Epithelial cell of esophagus (primary cell): ENCODE measurements around the gene DENND5A.

ENCODE experiments used
- DNase-seq: peaks from one replicate; pipeline ENCODE4 v3.0.0; 2010; ENCODE audit warnings: low read depth
- H3K4me3 ChIP-seq: 2 replicates; pipeline ENCODE4 v1.5.1; 2011; ENCODE audit warnings: mild to moderate bottlenecking, low read length, control low read depth
- TF ChIP-seq, protein P1 (sequence below): IDR thresholded peaks from 2 replicates; pipeline ENCODE4 v1.5.1; 2011; ENCODE audit warnings: low read depth, mild to moderate bottlenecking, low read length, control low read depth, inconsistent platforms; ENCODE audit not compliant: insufficient read depth; ENCODE audit errors: missing control alignments

The DENND5A gene

DNA sequence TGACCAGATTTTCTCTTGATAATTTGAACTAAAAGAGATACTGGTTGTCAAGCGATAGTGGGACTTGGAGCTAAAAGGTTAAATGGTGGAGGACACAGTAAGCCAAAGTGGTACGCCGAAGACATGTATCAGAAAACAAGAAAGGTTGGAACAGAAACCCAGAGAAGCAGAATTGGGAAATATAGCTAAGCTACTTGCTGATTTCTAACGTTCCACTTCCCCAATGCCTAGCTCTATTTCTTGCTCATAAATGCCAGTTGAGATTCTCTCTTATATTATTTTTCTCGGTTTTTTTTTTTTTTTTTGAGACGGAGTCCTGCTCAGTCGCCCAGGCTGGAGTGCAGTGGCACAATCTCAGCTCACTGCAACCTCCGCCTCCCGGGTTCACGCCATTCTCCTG lies 36.6 kb upstream of the DENND5A start:
- TF ChIP-seq, protein P1, sequence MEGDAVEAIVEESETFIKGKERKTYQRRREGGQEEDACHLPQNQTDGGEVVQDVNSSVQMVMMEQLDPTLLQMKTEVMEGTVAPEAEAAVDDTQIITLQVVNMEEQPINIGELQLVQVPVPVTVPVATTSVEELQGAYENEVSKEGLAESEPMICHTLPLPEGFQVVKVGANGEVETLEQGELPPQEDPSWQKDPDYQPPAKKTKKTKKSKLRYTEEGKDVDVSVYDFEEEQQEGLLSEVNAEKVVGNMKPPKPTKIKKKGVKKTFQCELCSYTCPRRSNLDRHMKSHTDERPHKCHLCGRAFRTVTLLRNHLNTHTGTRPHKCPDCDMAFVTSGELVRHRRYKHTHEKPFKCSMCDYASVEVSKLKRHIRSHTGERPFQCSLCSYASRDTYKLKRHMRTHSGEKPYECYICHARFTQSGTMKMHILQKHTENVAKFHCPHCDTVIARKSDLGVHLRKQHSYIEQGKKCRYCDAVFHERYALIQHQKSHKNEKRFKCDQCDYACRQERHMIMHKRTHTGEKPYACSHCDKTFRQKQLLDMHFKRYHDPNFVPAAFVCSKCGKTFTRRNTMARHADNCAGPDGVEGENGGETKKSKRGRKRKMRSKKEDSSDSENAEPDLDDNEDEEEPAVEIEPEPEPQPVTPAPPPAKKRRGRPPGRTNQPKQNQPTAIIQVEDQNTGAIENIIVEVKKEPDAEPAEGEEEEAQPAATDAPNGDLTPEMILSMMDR: no peak
- H3K4me3 ChIP-seq: no peak overlapping the region
- no peak for DNase-seq

DNA sequence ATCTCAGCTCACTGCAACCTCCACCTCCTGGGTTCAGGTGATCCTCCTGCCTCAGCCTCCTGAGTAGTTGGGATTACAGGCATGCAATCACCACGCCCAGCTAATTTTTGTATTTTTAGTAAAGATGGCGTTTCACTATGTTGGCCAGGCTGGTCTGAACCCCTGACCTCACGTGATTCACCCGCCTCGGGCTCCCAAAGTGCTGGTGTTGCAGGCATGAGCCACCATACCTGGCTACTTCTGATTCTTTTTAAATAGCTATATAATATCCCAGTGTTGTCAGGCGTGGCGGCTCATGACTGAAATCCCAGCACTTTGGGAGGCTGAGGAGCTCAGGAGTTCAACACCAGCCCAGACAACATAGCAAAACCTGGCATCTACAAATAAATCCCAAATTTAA lies 28.5 kb upstream of the DENND5A start:
- no peak for DNase-seq
- TF ChIP-seq, protein P1: no peak

DNA sequence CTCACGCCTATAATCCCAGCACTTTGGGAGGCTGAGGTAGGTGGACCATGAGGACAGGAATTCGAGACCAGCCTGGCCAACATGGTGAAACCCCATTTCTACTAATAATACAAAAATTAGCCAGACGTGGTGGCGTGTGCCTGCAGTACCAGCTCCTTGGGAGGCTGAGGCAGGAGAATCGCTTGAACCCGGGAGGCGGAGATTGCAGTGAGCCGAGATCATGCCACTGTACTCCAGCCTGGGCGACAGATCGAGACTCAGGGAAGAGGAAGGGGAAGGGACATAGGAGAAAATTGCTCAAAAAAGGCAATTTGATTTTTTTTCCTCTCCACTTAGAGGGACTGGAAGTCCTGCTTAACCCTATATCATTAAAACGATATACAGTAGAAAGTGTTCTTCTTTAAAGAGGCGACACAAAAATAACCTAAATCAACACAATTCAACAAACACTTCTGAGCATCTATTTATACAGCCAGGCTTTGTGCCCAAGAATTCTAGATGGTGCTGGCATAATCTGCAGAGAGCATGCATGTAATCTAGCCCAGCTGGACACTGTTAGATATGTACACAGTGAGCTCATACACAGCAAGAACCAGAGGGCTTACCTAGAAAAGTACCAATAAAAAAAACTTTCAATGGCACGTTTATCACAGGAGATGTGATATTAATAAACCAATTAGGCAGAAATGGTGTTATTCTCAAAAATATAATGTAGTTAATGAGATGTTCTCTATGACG lies 20.9 kb upstream of the DENND5A start:
- no peak for DNase-seq
- TF ChIP-seq, protein P1: no peak
- H3K4me3 ChIP-seq: no peak overlapping the region

More for the DNA sequence above, 28.5 kb upstream of the DENND5A start:
- H3K4me3 ChIP-seq: no peak overlapping the region

DNA sequence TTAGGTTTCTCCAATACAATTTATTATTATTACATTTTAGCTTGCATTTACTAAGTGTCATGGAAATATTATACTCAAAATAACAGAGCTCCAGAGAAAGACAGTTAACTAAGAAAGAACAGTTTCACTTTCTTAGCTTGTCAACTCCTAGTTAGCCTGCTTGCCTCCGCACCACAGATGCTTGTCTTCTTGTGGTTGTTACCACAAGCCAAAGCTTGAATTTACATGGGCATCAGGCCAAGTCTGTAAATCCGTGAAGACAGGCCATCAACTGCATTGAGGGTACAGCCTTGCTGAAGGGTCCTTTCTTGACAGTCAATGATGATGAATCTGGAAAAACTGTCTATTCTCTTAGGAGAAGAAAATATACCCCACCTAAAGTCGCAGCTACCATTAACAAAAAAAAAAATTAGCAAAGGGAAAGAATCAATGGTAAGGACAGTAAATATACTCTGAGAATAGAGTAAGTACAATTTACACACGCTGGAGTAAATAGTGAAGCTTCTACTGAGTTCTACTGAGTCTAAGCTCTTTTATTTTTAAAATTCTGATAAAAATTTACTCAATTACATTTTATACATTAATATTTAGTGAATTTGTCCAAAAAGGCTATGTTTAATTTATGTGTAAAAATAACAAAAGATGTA lies 15.6 kb upstream of the DENND5A start:
- no peak overlapping the region for H3K4me3 ChIP-seq
- TF ChIP-seq, protein P1: no peak
- peak; percentile 50 for DNase-seq

DNA sequence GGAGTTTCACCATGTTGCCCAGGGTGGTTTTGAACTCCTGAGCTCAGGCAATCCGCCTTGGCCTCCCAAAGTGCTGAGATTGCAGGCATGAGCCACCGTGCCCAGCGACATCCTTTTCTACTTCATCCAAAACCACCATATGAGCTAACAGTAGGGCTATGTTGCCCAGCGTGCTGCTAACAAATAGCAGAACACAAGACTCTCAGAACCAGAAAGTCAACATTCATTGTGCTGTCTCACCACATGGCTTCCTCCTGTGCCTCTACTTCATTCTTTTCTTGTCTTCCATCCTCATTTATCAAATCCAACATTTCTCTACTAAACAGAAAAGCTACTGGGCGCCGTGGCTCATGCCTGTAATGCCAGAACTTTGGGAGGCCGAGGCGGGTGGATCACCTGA lies 12.0 kb upstream of the DENND5A start:
- no peak overlapping the region for H3K4me3 ChIP-seq
- TF ChIP-seq, protein P1: no peak
- DNase-seq: peak; percentile 27

DNA sequence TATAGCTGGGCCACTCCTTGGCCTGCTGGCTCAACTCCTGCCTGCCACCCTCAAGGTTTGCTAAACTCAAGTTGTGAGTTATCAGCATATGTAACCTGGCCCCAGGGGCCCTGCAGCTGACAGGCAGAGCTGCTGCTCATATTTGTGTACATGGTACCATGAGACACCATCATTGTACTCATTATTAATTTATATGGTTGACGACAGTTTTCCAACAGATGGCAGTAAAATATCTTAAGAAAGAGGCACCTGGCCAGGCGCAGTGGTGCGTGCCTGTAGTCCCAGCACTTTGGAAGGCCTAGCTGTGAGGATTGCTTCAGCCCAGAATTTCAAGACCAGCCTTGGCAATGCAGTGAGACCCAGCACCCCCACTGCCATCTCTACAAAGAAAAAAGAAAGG lies 11.4 kb upstream of the DENND5A start:
- TF ChIP-seq, protein P1: no peak
- no peak overlapping the region for H3K4me3 ChIP-seq

More for the DNA sequence above, 11.4 kb upstream of the DENND5A start:
- DNase-seq: peak; percentile 13
